Measurements from ENCODE around the gene PDZD2.

- TF ChIP-seq CTCF (conservative IDR thresholded peaks at IDR 0.05; ENCODE audit: low read depth in 2 of 2) (no peak), EZH2 (IDR thresholded peaks at IDR 0.05; ENCODE audit: low read depth, unreplicated experiment) (no peak), STAT1 (IDR thresholded peaks at IDR 0.05; ENCODE audit: unreplicated experiment) (no peak), POLR2AphosphoS5 (IDR thresholded peaks at IDR 0.05; ENCODE audit: low read depth) (no peak), EZH2phosphoT487 (IDR thresholded peaks at IDR 0.05; ENCODE audit: unreplicated experiment) (no peak), REST (IDR thresholded peaks at IDR 0.05; ENCODE audit: unreplicated experiment) (no peak), ZNF114 (CRISPR knock-in tag; IDR thresholded peaks at IDR 0.05) (no peak), CREB1 (CRISPR knock-in tag; IDR thresholded peaks at IDR 0.05; ENCODE audit: low read depth) (no peak), JUNB (IDR thresholded peaks at IDR 0.05; ENCODE audit: unreplicated experiment) (no peak), ETS1 (IDR thresholded peaks at IDR 0.05) (no peak), ZNF331 (CRISPR knock-in tag; IDR thresholded peaks at IDR 0.05; ENCODE audit: low read depth) (no peak), ZNF462 (CRISPR knock-in tag; IDR thresholded peaks at IDR 0.05) (no peak), NANOG (IDR thresholded peaks at IDR 0.05; ENCODE audit: borderline replicate concordance) (no peak)
These were observed 130.6 kb downstream of the PDZD2 start for GRCh38 chr5:31769530-31769929.

All from GM23338 (cell line).